Measurements from ENCODE around the gene CLIP2. TPM values are rescaled to one million over a fixed set of nuclear protein-coding genes. Genes with fewer than 3 reads are reported as not detected.
A peak's percentile ranks its signal among the peaks of the same experiment; 100 is the strongest.

CLIP2 gene
- total RNA-seq, 1 experiment from 2014 or later = 28.9 TPM

DNA sequence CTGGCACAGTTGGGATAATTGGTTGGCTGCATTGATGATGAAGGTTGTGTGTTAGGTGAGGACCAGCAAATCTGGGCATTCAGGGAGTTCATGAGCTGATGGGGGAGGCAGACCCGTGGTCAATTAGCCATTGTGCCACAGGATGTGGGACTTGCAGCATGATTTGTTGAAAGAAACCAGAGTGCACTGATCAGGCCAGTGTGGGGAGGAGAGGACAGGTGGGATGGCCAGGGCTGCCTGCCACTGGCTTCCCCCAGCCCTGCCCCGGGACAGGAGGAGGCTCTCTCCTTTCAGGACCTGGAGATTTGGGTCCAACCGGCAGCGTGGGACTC lies 4.3 kb downstream of the CLIP2 start:
- Histone ChIP-seq H3K27ac (ENCODE audit: low read depth, low read length, poor library complexity, severe bottlenecking) (peak overlapping the region; percentile 48), H3K36me3 (ENCODE audit: insufficient read depth, low read length, poor library complexity, severe bottlenecking) (no peaks in the 10 kb centered on the region), H3K4me1 (ENCODE audit: insufficient read depth, low read length, poor library complexity, severe bottlenecking) (peaks cover 34% of the 10 kb centered on the region), H3K9me3 (ENCODE audit: low read depth, low read length, poor library complexity, severe bottlenecking) (no peaks in the 10 kb centered on the region), H3K27me3 (replicated peaks; ENCODE audit: insufficient read depth, low read depth, low read length, poor library complexity) (no peaks in the 10 kb centered on the region), H3K4me3 (ENCODE audit: low read depth, low read length, poor library complexity, severe bottlenecking) (no peak overlapping the region)
- no TSS peak for BruUV-seq (replicated peaks)
- TF ChIP-seq, protein P1, sequence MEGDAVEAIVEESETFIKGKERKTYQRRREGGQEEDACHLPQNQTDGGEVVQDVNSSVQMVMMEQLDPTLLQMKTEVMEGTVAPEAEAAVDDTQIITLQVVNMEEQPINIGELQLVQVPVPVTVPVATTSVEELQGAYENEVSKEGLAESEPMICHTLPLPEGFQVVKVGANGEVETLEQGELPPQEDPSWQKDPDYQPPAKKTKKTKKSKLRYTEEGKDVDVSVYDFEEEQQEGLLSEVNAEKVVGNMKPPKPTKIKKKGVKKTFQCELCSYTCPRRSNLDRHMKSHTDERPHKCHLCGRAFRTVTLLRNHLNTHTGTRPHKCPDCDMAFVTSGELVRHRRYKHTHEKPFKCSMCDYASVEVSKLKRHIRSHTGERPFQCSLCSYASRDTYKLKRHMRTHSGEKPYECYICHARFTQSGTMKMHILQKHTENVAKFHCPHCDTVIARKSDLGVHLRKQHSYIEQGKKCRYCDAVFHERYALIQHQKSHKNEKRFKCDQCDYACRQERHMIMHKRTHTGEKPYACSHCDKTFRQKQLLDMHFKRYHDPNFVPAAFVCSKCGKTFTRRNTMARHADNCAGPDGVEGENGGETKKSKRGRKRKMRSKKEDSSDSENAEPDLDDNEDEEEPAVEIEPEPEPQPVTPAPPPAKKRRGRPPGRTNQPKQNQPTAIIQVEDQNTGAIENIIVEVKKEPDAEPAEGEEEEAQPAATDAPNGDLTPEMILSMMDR (conservative IDR thresholded peaks at IDR 0.05; ENCODE audit: low read depth, low read length) = no peak
- TF ChIP-seq EZH2 (IDR thresholded peaks at IDR 0.05; ENCODE audit: borderline replicate concordance, low read depth, low read length, poor library complexity, severe bottlenecking) = no peak
- POLR2A ChIA-PET (ENCODE audit: low non-redundant PET) = no interaction called here
- CTCF ChIA-PET = no interaction called here
- intact Hi-C loops (cut with micrococcal nuclease; ENCODE audit: unreplicated experiment) = loop anchor here (5.0 kb wide), 1 partner anchor 79 kb away; no protein-coding TSS in a partner anchor
- no peak for DNase-seq (ENCODE audit: low spot score)

DNA sequence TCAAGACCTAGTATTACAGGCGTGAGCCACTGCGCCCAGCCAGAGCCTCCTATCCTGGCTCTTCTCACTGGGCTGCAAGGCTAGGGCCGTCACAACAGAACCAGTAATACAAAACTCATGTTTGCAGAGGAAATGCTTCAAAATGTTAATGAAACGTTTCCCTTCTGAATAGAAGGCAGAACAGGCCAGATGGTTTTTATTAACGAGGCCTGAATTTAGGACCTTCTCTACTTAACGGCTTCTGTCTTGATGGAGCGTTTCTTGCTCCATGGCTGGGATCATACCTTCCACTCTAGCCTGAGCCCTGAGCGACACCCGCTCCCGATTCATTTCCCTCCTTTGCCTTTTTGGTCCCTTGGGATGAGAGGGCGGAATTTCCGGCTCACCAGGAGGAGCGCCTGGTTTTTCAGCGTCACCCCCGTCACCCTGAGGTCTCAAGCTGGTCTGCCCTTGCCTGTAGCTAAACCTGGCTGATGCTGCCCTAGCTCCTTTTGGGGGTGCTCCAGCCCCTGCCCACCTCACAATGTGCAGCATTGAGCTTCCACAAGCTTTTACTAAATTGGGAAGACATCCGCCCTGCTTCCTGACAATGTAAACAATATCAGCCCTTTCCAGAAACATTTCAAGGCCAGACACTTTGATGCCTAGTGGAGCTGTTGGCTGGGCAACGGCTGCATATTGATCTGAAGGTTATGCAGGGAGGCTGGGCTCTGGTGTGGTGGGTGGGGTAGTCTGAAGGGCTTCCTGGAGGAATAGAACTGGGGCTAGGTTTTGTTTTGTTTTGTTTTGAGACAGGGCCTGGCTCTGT lies 5.2 kb downstream of the CLIP2 start:
- intact Hi-C loops (cut with micrococcal nuclease; ENCODE audit: unreplicated experiment) = loop anchor here (5.0 kb wide), 1 partner anchor 78 kb away; no protein-coding TSS in a partner anchor
- Histone ChIP-seq H3K27me3 (replicated peaks; ENCODE audit: insufficient read depth, low read depth, low read length, poor library complexity) (no peaks in the 10 kb centered on the region), H3K4me1 (ENCODE audit: insufficient read depth, low read length, poor library complexity, severe bottlenecking) (peaks cover 28% of the 10 kb centered on the region), H3K4me3 (ENCODE audit: low read depth, low read length, poor library complexity, severe bottlenecking) (no peak overlapping the region), H3K27ac (ENCODE audit: low read depth, low read length, poor library complexity, severe bottlenecking) (peak overlapping the region; percentile 48), H3K9me3 (ENCODE audit: low read depth, low read length, poor library complexity, severe bottlenecking) (no peaks in the 10 kb centered on the region), H3K36me3 (ENCODE audit: insufficient read depth, low read length, poor library complexity, severe bottlenecking) (no peaks in the 10 kb centered on the region)
- ChIA-PET POLR2A (ENCODE audit: low non-redundant PET) (no interaction called here), CTCF (no interaction called here)
- DNase-seq (ENCODE audit: low spot score) = peak; percentile 80
- BruUV-seq (replicated peaks) = no TSS peak
- no peak for TF ChIP-seq EZH2 (IDR thresholded peaks at IDR 0.05; ENCODE audit: borderline replicate concordance, low read depth, low read length, poor library complexity, severe bottlenecking)
- TF ChIP-seq, protein P1 (conservative IDR thresholded peaks at IDR 0.05; ENCODE audit: low read depth, low read length) = no peak

DNA sequence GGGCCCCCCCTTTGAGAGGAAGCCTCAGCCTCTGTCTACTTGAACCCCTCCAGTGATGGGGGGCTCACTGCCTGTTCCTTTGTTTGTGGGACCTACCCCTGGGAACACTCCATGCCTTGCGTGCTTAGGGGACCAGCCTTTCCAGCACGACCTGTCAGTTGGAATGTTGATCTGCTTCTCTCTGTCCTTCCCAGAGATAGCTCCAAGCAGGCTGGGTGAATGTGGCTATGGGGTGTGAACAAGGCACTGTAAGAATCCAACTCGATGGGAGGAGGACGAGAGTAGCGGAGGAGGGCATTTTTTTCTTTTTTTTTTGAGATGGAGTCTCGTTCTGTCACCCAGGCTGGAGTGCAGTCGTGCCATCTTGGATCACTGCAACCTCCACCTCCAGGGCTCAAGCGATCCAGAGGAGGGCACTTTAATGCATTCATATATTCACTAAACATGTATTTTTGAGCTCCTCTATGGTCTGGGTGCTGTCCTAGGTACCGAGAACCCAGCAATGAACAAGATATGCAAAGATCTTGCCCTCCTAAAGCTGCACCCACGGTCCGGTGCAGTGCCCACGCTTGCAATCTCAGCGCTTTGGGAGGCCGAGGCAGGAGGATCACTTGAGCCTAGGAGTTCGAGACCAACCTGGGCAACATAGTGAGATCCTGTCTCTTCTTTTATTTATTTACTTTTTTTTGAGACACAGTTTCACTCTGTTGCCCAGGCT lies 8.5 kb downstream of the CLIP2 start:
- H3K4me3 ChIP-seq (ENCODE audit: low read depth, low read length, poor library complexity, severe bottlenecking) = no peak overlapping the region
- BruUV-seq (replicated peaks) = no TSS peak
- TF ChIP-seq EZH2 (IDR thresholded peaks at IDR 0.05; ENCODE audit: borderline replicate concordance, low read depth, low read length, poor library complexity, severe bottlenecking) = no peak
- TF ChIP-seq, protein P1 (conservative IDR thresholded peaks at IDR 0.05; ENCODE audit: low read depth, low read length) = no peak
- no peaks in the 10 kb centered on the region for H3K9me3 ChIP-seq (ENCODE audit: low read depth, low read length, poor library complexity, severe bottlenecking)
- no peak overlapping the region for H3K27ac ChIP-seq (ENCODE audit: low read depth, low read length, poor library complexity, severe bottlenecking)
- H3K4me1 ChIP-seq (ENCODE audit: insufficient read depth, low read length, poor library complexity, severe bottlenecking) = peaks cover 23% of the 10 kb centered on the region
- no peak for DNase-seq (ENCODE audit: low spot score)
- CTCF ChIA-PET = no interaction called here
- no peaks in the 10 kb centered on the region for H3K27me3 ChIP-seq (replicated peaks; ENCODE audit: insufficient read depth, low read depth, low read length, poor library complexity)
- POLR2A ChIA-PET (ENCODE audit: low non-redundant PET) = interaction anchor here (0.6 kb wide), 1 partner anchor 10 kb away, joined by 17 read pairs; no protein-coding TSS in a partner anchor
- no peaks in the 10 kb centered on the region for H3K36me3 ChIP-seq (ENCODE audit: insufficient read depth, low read length, poor library complexity, severe bottlenecking)
- intact Hi-C loops (cut with micrococcal nuclease; ENCODE audit: unreplicated experiment) = no loop called here

Measured in A673 (cell line).